CD4-positive, alpha-beta T cell treated with Interleukin-6 at 100 ng/mL for 8 hours (primary cell): ENCODE measurements around the gene TBC1D22A.

Experiments
- DNase-seq: peaks from one replicate; pipeline ENCODE4 v3.0.0-alpha.2; 2020; ENCODE audit warnings: mixed read lengths, low spot score

Gene TBC1D22A

DNA sequence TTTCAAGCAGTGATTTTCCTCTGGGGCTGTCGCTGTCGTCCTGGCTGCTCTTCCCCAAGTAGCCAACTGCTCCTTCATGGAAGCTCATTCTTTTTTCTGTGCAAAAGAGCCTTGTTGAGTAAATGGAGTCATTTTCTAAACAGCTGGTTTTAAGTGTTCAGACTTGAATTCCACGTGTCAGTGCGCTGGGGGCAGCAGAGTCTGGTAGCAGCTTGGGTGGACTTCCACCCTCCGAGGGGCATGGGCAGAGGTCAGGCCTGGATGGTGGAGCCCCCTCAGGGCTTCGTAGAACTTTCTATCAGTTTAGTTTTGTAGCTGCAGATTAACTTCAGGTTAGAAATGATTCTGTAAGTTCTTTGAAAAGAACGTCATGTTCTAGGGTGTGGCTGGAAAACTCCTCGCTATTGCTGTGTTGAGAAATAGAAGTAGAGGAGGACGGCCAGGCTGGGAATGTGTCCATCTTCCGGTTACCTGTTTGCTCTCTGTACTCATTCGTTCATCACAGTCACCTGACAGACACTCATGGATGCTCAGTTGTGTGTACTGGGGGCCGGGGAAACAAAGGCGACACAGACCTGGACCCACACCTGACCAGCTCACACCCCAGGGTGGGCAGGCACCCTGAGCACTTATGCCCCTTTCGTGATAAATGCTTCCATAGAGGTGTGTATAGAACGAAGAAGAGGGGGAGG lies 270.7 kb downstream of the TBC1D22A start:
- DNase-seq: no peak

DNA sequence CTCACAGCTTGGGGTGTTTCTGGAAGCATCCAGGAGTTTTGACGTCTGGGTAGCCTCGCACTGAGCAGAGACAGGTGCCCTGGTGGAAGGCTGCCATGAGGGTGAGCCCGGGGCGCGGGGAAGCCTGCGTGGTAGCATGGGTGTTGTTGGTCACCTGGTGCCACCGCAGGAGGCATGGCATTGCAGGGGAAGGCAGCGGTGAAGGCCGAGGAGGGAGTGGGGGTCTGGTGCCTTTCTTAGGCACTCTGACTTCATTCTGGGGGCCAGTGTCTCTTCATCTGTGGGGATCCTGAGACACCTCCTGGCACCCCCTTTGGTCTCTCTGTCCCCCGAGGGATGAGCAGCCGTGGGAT lies 271.2 kb downstream of the TBC1D22A start:
- no peak for DNase-seq

- no peak for DNase-seq
Observed at GRCh38 chr22:47034076-47034808, 271.8 kb downstream of the TBC1D22A start.

DNA sequence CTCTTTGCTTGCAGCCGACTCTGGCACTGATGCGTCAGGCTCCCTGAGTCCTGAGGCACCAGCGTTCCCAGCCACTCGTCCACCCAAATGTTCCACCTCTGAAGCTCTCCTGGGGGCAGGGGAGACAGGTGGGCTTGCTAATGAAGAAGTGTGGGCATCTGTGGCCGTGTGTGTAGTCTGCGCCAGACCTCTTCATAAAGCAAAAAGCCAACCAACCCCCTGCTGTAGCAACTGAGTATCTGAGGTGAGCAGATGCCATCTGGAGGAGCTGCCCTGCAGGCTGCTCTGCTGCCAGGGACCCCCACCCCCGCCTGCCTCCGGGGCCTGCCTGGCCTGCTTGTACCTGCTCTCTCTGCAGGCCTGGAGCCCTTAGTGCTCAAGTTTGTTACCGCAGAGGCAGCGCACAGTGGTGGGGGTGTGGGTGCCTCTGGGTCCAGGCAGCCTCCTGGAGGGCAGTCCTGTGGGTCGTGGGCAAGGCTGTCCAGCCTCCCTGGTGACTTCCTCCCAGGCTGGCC lies 272.5 kb downstream of the TBC1D22A start:
- no peak for DNase-seq

- DNase-seq: no peak
Observed at GRCh38 chr22:47035425-47035881, 273.0 kb downstream of the TBC1D22A start.

DNA sequence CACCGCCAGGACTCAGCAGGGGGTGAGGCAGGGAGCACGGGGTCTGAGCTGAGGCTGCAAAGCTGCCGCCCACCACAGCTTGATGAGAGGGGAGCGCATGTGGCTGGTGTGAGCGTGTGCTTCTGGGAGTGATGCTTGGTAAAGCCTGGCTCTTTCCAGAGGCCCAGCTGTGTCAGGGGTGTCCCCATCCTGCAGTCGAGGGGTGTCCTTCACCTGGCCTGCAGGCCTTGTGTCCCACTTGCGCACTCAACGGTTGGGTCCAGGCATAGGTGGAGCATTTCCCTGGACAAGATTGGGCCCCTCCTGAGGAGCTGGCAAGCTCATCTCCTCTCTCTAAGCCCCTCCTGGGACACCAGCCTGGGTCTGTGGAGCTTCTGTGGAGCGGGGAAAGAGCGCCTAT lies 273.9 kb downstream of the TBC1D22A start:
- no peak for DNase-seq

DNA sequence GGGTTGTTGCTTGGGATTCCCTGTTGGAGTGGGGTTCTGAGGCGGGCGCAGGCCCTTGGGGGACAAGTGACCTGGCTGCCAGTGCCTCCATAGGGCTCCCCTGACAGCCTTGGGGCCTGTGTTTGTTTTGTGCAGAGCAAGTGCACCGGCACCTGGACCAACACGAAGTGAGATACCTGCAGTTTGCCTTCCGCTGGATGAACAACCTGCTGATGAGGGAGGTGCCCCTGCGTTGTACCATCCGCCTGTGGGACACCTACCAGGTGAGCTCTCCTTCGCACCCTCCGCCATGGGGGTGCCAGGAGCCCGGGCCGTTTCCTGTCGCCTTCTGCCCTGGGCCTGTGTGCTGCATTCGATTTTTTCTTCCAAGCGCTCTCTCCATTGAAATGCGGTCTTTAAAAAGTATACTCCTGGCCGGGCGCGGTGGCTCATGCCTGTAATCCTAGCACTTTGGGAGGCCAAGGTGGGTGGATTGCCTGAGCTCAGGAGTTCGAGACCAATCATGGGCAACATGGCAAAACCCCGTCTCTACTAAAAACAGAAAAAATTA lies 274.6 kb downstream of the TBC1D22A start:
- DNase-seq: no peak

DNA sequence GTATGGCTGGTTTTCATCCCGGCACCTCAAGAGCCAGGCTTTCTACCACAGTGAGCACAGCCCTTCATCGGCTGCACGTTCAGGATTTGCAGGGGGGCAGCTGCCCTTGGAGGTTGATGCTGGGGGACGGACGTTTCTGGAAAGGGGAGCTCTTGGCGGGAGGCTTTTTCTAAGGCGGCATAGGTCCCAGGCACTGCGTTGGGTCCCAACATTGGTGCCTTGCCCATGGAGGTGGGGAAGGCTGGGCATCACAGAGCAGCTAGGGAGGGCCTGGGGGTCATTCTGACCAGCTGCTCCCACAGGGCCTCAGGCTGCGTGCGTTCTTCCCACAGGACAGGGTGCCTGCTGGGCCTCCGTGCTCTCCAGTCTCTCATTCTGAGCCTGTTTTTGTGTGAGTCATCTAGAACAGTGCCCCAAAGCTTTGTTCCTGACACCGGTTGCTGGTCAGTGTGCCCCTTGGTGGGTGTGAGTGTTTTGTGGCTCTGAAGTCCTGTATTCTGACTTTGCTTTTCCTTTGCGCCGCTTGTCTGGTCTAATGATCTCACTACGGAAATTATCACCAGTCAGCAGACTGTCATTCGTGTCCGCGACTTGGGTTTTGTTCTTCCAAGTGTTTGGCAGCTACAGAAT lies 275.9 kb downstream of the TBC1D22A start:
- no peak for DNase-seq

- no peak for DNase-seq
Observed at GRCh38 chr22:47039356-47039755, 276.9 kb downstream of the TBC1D22A start.

- no peak for DNase-seq
Observed at GRCh38 chr22:47040486-47041270, 278.2 kb downstream of the TBC1D22A start.

GRCh38 chr22:47041271-47042115 lies 279.0 kb downstream of the TBC1D22A start:
- no peak for DNase-seq

- DNase-seq: no peak
Observed at GRCh38 chr22:47042116-47042825, 279.8 kb downstream of the TBC1D22A start.

- DNase-seq: no peak
Observed at GRCh38 chr22:47042861-47043496, 280.5 kb downstream of the TBC1D22A start.

DNA sequence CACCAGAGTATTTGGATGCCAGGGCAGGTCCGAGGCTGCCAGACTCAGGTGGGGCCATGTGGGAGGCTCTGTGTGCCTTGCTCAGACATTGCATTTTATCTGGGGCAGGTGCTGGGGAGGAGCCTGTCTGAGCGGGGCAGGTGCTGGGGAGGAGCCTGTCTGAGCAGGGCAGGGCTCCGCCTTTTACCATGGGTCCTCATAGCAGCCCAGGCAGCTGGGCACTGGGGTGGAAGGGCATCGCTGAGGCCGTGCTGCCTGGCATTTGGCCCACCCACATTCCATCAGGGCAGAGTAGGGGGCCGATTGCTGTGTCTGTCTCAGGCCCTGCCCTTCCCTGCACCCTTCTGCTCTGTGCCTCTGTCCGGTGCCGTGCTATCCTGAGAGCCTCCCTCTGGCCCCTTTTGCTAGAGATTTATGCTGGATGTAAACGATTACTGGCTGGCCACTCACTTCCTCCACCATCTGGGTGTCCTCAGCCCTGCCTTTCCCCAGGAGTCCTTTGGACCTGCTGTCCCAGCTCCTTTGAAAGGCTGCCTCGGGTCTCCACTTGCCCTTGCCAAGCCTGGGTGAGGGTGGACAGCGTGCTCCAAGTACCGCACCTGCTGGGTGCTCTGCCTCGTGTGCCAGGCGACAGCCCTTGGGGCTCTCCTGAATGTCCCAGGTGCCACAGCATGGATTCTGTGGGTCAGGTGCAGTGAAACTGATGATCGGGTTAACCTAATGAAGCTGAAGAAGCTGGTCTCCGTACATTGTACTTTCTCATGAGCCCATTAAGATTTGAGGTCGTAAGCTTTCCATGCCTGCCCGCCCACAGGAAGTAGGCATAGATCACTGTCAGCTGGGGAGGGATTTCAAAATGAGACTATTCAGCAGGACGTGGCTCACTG lies 281.6 kb downstream of the TBC1D22A start:
- no peak for DNase-seq

DNA sequence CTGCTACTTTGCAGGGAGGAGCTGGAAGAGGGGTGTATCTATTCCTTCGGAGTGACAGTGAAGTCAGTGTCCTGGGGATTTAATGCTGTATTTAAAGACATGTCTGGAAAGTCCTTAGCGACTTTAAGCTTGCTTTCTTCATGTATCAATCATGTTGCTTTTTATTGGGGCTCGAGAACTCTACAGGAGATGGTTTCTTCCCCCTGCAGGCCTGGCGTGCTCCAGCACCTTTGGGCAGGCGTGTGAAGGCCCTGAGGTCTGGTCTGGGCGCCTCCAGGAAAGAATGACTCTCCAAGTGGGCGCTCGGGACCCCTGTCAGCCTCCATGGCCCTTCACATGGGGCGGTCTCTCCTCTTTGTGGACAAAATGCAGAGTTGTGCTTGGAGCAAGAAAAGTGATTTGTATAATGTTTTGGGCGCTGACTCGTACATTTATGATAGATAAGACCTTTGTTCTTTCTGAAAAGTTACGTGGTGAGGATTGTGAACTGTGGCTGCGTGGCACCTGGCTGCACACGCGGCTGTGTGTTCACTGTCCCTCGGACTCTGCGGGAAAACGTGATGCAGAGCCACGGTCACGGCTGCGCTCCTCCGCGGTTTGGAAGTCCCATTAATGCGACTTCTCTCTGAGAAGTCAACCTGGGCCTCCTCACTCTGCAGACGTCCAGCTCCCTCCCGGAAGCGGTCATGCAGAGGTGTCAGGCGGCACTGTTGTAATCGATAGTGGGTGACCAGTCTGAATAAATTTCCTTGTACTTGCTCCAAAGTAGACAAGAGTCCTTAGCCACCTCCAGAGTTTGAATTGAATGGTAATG lies 282.5 kb downstream of the TBC1D22A start:
- no peak for DNase-seq

- no peak for DNase-seq
Observed at GRCh38 chr22:47045691-47046410, 283.4 kb downstream of the TBC1D22A start.

DNA sequence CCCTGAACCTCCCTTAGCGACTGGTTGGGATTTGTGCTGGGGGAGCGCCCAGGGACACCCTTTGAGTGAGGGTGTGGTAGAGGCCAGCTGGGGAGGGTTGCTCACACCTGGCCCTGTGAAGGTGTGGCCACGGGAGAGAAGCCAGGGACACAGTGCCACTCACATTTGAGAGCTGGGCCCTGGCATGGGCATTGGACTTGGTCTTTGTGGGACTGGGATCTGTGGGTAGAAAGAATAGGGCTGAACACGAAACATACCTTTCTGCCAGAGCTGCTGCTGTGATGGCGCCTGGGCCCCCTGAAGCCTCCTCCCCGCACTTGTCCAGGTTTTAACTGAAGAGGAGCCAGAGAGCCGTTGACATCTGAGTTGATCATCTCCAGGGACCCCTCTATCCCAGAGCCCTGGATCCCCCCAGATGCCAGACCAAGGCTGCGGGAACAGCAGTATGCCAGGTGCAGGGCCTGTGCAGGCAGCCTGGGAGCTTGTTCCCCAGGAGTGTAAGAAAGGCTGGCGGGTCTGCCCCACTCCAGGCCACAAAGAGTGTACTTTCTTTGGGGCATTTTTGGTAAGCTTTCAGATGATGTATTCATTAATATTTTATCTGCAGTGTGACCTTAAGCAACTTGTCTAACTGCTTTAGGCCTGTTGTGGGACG lies 284.1 kb downstream of the TBC1D22A start:
- no peak for DNase-seq
